DMS79 (cell line): Measurements from ENCODE around the gene HDAC4.

Source experiments
- DNase-seq: peaks from one replicate; lab custom pipeline; 2025; lab: John Stamatoyannopoulos, UW

The HDAC4 gene

DNA sequence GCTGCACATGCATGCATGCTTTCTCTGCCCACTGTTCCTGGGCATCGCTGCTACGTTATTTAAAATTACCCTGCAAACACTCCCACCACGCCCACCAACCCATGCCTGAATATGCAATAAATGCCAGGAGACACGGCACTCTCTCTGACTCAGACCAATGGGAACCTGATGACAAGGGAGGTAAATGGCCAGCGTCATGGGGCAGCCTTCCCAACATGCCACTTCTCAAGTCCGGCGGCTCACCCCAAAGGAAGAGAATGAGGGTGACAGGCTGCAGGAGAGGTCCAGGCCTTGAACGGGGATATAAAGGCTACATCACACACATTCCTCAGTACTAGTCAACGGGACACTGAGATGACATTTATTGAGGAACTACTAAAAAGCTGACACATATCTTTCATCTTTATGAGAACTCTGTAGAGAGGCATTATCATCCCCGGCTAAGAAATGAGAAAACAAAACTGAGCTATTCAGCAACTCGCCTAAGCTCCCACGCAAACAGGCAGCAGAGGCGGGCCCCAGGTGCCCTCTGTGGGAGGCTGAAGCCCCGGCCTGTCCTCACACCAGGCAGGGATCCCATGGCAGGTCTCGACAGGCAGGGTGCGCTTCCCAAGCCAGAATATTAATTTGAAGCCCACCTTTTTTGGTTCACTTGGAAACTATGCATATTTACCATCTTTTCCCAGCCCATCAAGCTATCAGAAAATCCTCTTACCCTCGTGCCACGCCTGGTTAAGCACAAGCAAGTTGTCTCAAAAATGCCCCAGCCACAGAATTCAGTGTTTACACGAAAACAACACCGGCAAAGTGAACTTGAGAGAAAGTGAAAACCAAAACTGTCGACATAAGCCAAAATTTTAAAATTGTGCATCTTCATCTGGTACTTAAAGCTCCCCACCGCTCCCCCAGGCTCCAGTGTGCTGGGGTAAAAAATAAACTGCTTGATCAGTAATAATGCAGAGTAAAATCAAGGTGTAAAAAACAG is 166.3 kb downstream of the HDAC4 start:
- DNase-seq: no peak

DNA sequence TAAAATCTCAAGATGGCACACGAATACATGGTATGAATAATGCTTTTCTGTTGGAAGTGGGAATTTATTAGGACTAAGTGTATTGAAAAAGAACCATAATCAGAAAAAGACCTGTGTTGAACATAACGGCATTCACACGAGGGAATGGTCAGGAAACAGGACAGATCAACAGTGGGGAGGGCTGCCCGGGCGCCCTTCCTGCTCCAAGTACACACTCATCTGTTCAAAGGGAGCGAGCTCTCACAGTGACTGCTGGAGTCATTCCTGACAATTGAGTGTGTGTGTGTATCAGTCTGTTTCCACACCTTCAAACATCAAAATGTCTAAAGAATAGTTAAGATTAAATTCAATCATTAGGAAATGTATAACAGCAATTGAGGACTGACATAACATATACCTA is 167.2 kb downstream of the HDAC4 start:
- DNase-seq: no peak

DNA sequence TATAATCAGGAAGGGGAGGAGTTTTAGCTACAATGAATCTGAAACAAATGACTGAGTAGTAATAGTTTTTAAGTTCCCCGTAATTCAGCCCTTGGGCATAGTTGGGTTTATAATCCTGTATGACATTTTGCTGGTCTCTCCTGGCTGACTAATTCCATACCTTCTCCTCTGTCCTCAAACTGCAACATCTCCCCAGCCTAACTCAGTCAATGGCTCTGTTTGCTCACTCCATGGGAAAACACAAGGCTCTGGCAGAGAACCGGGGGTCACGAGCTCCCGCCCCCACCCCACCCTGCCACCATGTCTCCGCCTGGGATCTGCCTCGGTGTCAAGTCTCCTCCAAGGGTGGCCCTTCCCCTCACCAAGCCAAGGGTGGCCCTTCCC is 168.6 kb downstream of the HDAC4 start:
- DNase-seq: no peak

DNA sequence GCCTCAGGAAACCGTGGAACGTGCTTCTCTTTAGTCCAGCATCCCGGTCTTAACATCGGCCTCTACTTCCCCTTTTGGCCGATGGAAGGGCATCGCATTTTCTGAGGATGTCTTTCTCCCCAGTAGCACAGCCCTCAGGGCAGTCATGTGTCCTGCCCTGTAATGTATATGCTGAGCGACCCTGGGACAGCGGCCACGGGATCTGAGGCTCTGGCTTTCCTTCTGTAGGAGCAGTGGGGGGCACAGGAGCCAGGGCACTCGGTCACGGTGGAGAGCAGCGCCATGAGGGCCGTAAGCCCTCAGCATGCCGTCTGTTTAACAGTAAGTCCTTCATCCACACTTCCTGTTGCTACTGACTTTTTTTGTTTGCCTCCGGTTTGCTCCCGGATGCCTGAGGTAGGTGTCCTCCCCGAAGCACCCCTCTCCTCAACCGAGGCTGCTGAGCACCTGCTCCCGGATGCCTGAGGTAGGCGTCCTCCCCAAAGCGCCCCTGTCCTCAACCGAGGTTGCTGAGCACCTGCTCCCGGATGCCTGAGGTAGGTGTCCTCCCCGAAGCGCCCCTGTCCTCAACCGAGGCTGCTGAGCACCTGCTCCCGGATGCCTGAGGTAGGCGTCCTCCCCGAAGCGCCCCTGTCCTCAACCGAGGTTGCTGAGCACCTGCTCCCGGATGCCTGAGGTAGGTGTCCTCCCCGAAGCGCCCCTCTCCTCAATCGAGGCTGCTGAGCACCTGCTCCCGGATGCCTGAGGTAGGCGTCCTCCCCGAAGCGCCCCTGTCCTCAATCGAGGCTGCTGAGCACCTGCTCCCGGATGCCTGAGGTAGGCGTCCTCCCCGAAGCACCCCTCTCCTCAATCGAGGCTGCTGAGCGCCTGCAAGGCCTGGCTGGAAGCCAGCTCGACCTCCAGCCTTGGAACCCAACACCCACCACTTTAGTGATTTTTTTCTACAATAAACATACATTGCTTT is 169.3 kb downstream of the HDAC4 start:
- peak; percentile 24 for DNase-seq

DNA sequence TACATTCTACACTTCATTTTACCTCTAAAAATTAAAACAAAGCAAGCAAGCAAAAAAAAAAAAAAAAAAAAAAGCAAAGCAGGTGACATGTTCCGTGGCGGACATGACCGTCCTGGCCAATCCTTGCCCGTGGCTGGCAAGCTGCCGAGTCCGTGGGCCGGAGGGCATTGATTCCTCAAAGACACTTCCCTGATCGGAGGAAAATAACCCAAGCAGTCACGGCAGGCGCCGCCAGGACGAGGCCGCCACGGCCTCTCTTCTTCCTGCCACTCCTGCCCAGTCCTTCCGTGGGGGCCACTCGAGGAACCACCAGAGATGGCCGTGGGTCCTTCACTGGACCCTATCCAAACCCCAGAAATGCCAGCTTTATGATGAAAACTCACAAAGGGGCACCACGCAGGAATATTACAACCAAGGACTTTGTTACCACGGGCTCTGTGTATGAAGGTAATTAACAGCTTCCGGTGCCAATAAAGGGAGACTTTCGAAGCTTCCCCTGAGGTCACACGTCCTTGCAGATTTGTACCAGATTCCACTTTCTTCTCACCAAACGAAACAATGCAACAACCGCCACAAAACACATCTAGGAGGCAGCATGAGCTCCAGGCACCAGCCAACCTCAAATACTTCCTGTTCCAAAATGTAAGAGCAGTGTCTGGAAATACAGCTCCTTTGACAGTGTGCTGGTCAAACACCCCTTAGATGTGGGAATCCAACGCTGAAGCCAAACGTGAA is 170.3 kb downstream of the HDAC4 start:
- DNase-seq: no peak

DNA sequence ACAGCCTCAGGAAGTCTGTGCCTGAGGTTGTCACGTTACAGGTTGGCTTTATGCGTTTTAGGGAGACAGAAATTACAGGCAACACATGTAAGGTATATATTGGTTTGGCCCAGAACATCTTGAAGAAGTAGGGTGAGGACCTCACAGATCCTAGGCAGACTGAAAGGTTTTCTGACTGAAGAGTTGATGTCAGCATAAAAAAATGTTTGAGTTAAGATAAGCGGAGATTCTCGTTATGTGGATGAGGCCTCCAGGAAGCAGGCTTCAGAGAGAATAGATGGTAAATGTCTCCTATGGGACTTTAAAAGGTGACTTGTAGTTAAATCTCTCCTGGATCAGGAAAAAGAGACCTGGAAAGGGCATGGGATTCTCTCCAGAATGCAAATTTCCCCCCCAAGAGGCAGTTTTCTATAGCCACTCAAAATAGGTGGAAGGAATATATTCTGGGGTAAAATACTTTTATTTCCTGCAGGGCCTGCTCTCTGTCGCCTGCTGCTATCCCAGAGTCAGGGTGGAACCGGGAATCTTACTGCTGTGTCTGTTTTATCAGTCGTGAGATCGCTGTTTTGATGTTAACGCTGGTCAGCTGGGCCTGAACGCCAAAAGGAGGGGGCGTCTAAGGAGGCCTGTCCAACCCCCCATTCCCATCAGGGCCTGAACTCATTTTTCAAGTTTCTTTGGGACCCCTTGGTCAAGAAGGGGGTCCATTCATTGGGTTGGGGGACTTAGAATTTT is 171.1 kb downstream of the HDAC4 start:
- DNase-seq: no peak

DNA sequence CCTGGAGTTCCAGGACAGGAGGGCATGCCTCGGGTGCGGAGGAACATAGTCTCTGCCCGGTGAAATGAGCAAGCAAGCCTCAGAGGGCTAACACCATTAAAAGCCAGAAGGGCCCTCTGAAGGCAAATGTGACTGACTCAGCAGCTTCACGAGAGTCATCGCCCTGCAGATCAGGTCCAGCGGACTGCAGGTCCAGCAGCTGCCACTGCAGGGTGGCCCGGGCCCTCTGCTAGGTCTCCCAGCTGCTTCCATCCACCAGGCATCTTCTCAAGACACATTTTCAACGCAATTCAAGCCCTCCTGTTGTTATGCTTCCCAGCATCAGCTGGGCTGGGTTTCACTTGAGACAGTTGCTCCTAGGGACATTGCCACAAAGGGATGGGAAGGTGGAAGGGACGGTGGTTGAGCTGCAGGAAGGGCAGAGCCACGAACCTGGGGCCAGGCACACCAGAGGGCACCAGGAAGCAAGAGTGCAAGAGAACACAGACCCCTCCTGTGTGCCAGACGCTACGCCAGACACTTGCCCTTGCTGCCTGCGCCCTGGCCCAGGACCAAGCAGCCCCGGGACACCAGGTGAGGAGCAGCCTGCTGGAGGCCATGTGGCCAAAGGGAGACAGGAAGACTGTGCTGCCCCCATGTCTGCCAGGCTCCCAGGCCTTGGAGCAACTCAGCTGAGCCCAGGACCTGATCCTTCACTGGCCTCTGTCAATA is 173.0 kb downstream of the HDAC4 start:
- DNase-seq: peak; percentile 85

DNA sequence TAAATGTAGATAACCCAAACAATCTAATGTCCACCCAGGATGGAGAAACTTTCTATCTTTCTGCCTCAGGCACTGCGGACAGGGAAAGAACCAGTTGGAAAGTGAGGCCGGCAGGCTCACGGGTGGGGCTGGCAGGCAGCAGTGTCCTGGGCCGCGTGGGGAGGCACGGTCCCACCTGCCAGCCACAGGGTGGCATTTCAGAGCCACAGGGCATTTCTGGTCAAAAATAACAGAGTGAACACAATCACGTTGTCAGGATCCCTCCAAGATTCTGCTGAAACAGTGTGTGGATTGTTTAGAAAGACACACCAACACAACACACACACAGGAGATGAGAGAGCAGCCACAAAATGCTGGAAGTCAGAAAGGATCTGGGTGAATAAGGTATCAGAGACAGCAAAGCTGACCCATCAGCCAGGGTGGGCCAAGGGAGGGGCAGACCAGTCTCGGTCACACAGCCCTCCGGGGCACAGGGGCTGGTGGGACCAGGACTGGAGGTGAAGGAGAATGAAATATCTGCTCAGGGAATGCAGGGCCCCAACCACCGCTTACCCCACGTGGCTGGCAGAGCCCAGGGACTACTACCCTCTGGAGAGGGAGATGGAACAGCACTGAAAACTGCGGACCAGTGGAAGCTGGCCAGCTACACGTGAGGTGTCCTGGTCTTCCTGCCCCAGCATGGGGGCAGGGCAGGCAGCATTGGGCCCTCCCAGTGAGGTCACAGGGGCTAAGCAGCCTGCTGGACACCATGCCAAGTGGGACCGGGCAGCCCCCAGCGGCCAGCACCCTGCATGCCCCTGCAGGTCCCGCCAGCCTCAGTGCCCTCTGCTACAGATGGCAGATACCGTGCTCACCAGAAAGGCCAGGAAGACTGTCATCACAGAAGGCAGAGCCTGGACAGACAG is 173.9 kb downstream of the HDAC4 start:
- DNase-seq: no peak

DNA sequence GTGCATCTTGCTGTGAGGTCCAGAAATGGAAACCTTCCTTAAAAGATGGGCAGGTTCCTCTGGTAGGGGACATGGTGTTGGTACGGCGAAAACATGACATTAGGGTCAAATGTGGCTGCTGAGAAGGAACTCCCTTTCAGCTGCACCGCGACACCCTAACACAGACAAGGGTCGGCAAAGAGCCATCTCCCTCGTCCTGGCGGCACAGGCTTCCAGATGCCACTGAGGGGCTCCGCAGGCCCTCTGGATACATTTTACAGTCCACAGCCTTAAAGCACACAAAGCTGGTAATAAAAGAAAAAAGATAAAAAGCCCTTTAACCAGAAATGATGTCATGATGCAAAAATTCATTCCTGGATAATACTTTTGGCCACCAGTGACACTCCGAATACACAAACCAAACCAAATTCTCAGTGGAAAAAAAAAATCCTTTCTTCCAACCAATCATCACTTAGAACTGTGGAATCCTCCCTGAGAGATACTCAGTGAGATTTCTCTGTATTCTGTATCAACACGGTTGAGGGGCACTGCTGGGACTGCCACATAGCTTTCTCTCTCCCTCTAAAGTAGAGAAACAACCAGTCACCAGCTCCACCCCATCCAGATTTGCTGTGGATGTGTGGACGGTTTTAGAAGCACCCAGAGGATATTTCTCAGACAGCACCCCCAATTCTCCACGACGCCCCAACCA is 174.8 kb downstream of the HDAC4 start:
- DNase-seq: no peak

DNA sequence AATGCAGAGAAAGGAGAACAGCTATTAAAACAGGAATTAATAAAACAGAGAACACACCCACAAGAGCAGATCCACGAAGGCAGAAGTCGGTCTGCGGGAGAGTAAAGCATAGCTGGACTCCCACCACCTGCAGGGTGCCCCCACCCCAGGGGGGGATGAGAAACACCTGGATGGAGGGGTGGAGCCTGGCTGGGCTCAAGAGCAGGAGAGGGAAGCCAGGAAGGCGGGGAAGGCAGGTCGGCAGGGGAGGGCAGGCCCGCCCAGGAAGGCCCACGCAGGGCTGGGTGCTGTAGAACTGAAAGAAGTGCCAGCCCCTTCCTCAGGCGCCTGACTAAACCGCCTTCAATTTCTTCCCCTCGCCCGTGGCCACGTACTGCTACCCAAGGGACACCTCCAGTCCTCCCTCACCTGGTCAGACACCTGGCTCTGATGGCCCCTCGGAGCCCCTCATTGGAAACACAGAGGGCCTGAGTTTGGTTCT is 175.4 kb downstream of the HDAC4 start:
- DNase-seq: no peak

DNA sequence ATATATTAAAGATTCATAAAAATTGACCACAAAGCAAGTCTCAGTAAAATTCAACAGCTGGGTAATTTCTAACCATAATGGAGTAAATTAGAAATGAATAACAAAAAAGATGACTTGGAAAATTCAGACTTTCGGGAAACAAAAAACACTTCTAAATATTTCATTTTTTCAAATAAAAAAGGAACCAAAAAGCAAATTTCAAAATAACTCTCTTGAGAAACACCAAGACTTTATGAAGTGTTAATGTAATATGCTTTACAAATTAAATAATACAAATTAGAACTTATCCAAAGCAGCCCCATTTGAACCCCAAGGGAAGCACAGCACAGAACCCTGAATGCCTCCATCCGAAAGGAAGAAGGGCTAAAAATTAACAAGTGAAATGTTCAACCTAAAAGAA is 175.9 kb downstream of the HDAC4 start:
- no peak for DNase-seq

DNA sequence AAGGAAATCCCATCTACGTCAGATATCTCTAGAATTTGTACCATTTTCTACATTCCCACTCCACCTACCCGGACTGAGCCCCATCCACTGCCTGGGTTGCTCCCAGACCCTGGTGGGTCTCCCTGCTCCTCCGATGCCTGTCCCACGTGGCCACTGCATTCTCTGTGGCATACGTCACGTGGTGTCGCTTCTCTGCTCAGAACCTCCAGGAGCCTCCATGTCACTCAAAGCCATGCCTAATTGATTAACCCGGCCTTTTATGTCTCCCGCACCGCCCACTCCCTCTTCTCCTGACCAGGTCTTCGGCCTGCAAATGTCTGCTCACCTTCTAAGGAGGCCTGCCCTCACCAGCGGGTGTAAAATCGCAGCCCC is 176.6 kb downstream of the HDAC4 start:
- DNase-seq: no peak

DNA sequence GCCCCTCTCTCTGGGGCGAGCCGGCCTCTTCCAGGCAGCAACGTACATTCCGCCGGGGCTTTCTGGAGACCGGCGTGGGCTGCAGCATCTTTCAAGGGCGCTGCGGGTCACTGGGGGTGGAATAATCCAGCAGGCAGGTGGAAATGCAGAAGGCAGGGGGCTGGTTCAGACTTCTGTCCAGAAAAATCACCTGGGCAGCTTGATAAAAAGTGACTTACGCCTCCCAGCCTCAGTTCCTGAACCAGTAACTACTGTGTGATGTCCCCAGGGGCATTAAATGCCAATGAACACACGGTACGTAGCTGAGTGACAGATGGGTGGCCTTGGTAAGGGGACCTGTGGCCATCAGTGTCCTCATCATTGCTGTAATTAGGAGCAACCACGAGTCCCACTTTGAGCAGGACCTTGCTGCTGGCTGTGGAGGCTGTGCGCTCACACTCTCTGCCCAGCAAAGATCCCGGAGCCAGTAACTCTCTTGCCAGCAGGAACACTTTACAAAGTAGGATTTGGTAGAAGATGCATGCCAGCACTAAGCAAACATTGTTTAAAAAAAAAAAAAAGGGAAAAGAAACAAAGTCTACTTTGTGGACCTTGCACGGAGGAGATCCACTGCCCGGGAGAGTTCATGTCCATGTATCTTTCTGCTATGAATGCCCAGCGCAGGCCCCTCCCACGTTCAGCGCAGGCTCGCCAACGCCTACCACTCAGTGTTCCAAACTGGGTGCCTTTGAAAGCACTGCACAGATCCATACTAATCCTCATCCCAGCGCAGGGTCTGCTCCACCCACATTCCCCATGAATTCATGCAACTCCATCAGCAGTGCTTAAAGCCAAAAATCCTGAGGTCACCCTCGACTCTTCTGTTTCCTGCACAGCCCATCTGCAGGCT is 177.3 kb downstream of the HDAC4 start:
- no peak for DNase-seq

DNA sequence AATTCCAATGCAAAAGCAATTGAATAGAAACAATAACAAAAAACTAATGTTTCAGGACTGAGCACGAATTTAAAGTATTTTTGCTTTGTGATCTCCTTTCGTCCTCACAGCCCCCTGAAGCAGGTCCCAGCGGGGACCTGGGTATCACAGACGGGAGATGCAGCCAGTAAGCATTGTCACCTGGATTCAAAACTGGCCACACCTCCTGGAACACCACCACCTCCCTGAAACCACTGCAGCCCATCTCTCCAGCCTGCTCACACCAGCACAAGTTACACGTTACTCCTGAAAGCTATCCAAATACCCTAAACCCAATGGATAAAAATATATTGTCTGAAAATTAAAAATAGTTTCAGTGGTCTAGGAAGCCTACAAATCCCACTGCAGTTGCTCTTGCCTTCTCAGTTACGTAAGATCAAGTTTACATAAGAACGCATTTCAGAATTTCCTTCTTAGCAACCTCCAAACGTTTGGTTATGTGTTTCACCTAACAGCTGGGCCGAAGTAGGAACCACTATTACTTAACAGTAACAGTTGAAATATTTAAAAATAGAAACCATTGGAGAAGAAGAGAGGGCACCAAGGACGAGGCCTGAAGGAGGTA is 178.0 kb downstream of the HDAC4 start:
- no peak for DNase-seq

DNA sequence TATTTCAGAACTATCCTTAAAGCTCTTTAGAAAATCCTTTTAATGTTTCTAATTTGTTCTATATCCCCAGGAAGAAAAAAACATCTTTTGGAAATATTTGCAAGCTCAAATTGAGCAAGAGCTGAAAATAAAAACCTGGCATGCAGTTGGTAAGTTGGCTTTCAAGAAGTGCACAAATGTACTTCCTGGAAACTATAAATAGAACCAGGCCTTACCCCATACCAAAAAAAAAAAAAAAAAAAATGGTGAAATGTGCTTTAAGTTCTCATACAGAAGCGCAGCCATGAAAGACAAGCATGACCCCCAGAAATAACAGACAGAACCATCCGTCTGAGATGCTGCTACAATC is 178.5 kb downstream of the HDAC4 start:
- no peak for DNase-seq

DNA sequence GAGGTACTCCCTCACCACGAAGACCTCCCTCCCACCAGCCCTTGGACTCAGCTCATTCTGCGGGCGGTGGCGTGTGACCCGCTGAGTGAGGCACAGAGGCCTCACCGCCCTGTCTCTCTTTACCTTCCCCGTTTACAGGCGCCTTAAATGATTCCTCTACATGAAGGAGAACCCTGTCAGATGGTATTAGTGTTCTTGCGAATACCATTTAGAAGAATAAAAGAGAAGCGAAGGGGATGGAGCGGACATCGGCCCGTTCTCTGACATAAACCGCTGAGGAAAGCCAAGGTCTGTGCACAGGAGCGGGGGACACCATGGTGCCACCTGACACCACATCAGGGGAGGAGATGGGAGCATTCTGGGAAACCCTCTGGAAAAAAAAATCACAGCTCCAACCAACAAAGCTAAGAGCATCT is 179.8 kb downstream of the HDAC4 start:
- DNase-seq: no peak

DNA sequence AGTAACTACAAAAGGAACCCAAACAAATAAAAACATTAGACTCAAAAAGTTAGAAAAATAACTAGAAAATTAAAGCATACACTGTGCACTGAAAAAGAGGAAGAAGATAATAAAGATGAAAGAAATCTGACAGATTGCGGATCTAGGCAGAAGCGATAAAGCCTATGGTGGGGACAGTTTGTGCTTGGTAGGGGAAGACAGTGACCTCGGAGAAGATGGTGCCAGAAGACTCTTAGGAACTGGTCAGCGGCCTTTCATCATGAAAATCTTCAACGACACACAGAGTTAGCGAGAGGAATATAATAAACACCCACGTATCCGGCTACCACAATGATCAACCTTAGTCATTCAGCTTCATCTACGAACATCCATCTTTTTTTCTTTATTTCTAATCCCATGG is 180.5 kb downstream of the HDAC4 start:
- no peak for DNase-seq
